ENCODE measurements around the gene NOXO1.
A peak's percentile ranks its signal among the peaks of the same experiment; 100 is the strongest.
"Not testable (repeated sequence)": the region's sequence is repeated elsewhere in the genome, so short reads cannot be mapped to it uniquely, and the experiment has no call there.

The NOXO1 gene

DNA sequence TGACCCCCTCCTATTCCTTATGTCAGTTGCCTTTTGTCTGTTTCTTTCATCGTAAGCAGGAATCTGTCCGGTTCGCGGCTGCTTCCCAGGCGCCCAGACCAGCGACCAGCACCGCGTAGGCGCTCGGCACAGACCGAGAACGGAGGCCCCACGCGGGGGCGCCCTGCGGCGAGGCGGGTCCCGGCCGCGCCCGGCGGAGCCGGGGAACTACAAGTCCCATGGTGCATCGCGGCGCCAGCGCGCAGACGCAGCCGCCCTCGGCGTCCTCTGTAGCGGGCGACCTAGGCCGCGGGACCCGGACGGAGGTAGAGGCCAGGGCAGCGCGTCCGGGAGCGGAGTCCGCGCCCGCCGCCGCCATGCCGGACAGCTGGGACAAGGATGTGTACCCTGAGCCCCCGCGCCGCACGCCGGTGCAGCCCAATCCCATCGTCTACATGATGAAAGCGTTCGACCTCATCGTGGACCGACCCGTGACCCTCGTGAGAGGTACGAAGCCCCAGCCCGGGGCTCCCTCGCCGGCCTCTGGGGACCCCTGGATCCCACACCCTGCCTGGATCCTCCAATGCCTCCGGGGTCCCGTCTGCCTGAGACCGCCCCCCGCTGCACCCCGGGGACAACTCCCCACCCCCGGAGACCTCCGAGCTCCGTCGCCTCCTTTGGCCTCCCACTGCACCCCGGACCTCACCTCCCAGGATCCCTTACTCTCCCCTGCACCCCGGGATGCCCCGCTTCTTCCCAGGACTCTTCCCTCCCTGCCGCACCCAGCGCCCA lies 21.8 kb downstream of the NOXO1 start, which contains the start of gene NDUFB10:
Gene NDUFB10, plus strand, starts transcription at position 270 of the 771 bp plus-strand sequence. Its CDS starts 87 bp downstream, at position 357.
- DNase-seq: peak; percentile 81

GRCh38 chr16:1958715-1959268 lies 22.5 kb downstream of the NOXO1 start:
- DNase-seq: no peak

- DNase-seq: not testable (repeated sequence)
Measured at GRCh38 chr16:1958143-1958491, 23.2 kb downstream of the NOXO1 start.

DNA sequence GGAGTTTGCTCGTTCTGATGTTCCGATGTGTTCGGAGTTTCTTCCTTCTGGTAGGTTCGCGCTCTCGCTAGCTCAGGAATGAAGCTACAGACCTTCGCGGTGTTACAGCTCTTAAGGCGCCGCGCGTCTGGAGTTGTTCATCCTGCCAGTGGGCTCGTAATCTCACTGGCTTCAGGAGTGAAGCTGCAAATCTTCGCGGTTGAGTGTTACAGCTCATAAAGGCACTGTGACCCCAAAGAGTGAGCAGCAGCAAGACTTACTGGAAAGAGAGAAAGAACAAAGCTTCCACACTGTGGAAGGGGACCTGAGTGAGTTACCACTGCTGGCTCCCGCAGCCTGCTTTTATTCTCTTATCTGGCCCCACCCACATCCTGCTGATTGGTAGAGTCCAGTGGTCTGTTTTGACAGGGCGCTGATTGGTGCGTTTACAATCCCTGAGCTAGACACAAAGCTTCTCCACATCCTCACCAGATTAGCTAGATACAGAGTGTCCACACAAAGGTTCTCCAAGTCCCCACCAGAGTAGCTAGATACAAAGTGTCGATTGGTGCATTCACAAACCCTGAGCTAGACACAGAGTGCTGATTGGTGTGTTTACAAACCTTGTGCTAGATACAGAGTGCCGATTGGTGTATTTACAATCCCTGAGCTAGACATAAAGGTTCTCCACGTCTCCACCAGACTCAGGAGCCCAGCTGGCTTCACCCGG lies 23.7 kb downstream of the NOXO1 start:
- DNase-seq: not testable (repeated sequence)

- DNase-seq: no peak
Measured at GRCh38 chr16:1953734-1954133, 27.5 kb downstream of the NOXO1 start.

DNA sequence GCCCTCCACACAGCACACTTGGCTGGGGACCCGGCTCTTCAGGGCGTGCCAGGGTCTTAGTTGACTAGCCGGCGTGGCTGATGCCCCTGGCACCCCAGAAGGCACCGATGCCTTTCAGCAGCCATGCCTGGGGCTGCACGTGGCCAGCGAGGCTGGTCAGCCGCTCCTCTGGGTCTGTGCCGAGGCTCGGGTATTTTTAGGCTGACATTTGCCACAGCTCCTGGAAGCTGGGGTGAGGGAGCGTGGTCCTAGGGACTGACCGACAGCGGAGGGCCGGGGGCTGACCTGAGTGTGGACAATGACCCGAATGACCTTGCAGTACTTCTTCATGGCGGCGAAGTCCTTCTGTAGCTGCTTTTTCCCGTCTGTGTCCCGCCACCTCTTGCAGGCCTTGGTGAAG lies 30.7 kb downstream of the NOXO1 start:
- DNase-seq: no peak

DNA sequence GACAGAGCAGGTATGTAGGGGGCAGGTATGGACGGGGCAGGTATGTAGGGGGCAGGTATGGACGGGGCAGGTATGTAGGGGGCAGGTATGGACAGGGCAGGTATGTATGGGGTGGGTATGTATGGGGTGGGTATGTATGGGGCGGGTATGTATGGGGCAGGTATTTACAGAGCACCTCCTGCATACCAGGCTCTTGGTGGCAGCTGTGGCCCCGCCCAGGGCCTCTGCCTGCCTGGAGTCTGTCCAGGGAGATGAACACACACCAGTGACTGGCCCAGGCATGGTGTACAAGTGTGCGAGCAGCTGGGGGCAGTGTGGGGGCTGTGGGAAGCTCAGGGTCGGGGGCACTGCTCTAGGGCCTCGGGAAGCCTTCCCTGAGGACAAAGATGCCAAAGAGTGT lies 31.2 kb downstream of the NOXO1 start:
- no peak for DNase-seq

GRCh38 chr16:1949507-1949906 lies 31.8 kb downstream of the NOXO1 start:
- DNase-seq: no peak

- no peak for DNase-seq
Measured at GRCh38 chr16:1947369-1947670, 33.9 kb downstream of the NOXO1 start.

- no peak for DNase-seq
Measured at GRCh38 chr16:1946495-1947368, 34.5 kb downstream of the NOXO1 start.

DNA sequence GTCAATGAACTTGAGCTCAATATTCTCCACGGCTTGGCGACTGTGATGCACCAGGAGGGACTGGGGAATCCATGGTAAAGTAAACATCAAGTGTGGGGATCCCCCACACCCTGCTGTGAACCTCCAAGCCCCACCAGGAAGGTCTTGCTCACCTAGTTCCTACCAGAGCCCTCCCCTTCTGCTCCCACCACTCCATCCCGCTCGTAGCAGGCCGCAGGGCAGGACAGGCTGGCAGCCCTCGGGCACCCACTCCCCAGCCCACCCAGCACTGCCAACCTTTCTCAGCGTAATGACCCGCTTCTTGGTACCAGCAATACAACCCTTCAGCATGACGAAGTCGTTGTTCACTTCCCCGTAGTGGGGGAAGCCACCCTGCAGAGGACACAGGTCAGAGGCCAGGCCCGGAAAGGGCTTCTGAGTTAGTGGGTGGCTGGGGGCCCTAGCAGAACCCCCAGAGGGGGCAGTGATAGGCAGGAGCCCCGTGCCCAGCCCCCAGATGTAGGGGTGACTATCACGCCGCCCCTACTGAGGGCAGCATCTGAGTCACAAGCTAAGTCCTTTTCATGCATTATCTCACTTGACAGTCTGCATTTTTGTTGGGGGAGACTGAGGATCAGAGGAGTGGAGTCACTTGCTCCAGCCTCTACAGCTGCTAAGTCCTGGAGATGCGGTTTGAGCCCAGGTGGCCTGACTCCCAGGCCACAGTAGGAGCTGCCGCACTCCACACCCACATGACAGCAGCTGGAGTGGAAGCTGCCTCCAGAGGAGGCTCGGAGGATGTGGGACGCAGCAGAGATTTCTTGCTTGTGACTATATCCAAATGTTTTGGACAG lies 35.5 kb downstream of the NOXO1 start:
- DNase-seq: no peak

GRCh38 chr16:1944612-1945199 lies 36.6 kb downstream of the NOXO1 start:
- no peak for DNase-seq

- DNase-seq: peak; percentile 98
Measured at GRCh38 chr16:1942810-1943726, 38.2 kb downstream of the NOXO1 start, which contains the start of gene MSRB1. TSS of gene MSRB1 (minus strand) at chr16:1943199. CDS start at chr16:1943156, 43 bp downstream.

DNA sequence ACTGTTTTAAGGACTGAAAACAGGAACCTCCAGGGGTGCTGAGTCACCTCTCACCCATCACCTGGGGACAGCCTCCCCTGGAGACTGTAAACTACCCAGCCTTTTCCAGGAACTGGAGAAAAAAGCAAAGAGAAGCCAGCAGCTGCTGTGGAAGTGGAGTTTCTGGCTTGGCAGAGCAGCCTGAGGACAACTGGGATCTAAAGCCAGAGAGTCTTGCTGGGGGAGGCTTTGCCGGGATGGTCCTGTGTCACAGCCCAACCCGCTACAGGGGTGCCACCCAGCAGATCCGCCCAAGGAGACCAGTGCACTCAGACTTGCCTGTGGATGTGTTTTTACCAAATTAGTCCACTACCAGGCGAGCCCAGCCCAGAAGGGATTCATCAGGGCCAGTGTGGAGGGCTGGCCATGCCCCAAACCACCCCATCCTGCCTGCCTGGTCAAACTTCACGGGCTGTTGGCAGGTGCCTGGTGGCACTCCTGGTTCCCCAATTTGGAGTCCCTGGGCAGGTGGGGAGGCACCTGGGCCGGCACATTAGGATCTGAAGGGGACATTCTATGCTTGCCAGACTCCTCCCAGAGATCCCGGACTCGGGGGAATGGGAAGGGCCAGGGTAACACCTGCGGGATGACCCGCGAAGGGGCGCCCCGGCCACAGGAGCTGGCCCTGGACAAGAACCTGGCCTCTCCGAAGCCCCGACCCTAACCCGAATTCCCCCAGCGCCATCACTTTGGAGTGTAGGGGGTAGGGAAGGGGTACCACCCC lies 39.0 kb downstream of the NOXO1 start:
- DNase-seq: no peak

- DNase-seq: no peak
Measured at GRCh38 chr16:1941162-1942046, 39.9 kb downstream of the NOXO1 start.

DNA sequence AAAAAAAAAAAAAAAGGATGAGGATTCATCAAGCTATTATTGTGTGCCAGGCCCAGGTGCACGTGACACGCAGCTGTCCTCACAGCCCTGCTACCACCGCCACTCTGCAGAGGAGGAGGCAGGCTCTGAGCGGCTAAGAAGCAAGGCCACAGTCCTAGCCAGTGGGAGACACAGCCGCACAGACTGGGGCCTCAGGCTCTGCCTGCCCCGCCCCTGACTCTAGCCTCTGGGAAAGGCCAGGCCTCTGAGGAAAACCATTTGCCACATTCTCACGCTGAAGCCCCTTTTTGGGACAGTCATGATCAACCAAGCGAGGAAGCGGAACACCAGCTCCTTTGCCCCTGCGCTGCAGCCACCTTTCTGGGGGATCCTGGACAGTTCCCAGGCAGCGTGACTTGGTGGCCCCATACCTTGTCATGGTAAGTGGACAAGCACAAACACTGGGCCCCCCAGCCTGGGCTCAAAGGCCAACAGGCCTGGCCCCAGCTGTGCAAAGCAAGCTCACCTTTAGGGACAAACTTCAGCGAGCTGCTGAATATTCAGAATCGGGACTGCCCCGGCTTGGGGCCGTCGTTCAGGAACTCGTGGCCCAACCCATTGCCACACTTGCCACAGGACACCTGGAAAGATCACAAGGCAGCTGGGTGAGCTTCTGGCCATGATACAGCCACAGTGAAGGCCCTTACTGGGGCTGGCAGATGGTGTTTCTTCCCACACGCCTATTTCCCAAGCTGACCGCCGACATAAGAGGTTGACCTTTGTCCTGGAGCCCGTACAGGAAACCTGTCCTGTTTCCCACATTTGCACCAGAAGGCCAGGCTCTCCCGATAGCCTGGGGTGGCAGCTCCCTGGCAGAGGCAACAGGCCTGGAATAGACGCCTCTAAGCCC lies 40.8 kb downstream of the NOXO1 start:
- no peak for DNase-seq

GRCh38 chr16:1939833-1940232 lies 41.4 kb downstream of the NOXO1 start:
- not testable (repeated sequence) for DNase-seq

GRCh38 chr16:1938910-1939309 lies 42.4 kb downstream of the NOXO1 start:
- no peak for DNase-seq
